GM12878 (cell line): ENCODE measurements around the gene KASH5.

Experiments used
- BACH1 ChIP-seq: fragments of 450-650 bp; IDR thresholded peaks from 2 replicates; pipeline ENCODE4 v1.6.1; 2017; ENCODE audit warnings: mild to moderate bottlenecking, borderline replicate concordance
- CHD4 ChIP-seq: fragments of 200-600 bp; sonication (generic); IDR thresholded peaks from 2 replicates; pipeline ENCODE4 v1.6.1; 2016; ENCODE audit warnings: mild to moderate bottlenecking
- EGR1 ChIP-seq, 2 experiments: IDR thresholded peaks; 1 replicate in 1 of 2; 2 replicates in 1 of 2; pipeline ENCODE4 v1.6.1; 2011 to 2012; ENCODE audit warnings: low read depth in 2 of 2, low read length in 2 of 2, borderline replicate concordance in 1 of 2, mild to moderate bottlenecking in 1 of 2, moderate library complexity in 1 of 2
- FOXM1 ChIP-seq: IDR thresholded peaks from 2 replicates; pipeline ENCODE4 v1.6.1; 2012; ENCODE audit warnings: low read depth, mild to moderate bottlenecking, inconsistent platforms, low read length, moderate library complexity
- JUND ChIP-seq: IDR thresholded peaks from 2 replicates; pipeline ENCODE4 v1.6.1; 2012; ENCODE audit warnings: low read depth, mild to moderate bottlenecking, low read length, improper control_type of control experiment, moderate library complexity
- MYC ChIP-seq: IDR thresholded peaks from 2 replicates; pipeline ENCODE4 v1.6.1; 2011; ENCODE audit warnings: mild to moderate bottlenecking, low read length, moderate library complexity, inconsistent platforms; ENCODE audit not compliant: insufficient read depth, insufficient replicate concordance, insufficient read length, severe bottlenecking
- RCOR1 ChIP-seq: conservative IDR thresholded peaks from 2 replicates; pipeline ENCODE4 v1.6.1; 2012; ENCODE audit warnings: low read depth, low read length, improper control_type of control experiment
- RFX5 ChIP-seq: IDR thresholded peaks from 2 replicates; pipeline ENCODE4 v1.6.1; 2011; ENCODE audit warnings: low read depth, low read length, improper control_type of control experiment
- SMC3 ChIP-seq: IDR thresholded peaks from 2 replicates; pipeline ENCODE4 v1.6.1; 2011; ENCODE audit warnings: low read length, improper control_type of control experiment, borderline replicate concordance
- YBX1 ChIP-seq: fragments of 450-650 bp; IDR thresholded peaks from 2 replicates; pipeline ENCODE4 v1.6.1; 2016; ENCODE audit warnings: antibody characterized with exemption
- TF ChIP-seq, protein P1 (sequence below), 3 experiments: IDR thresholded peaks in 2 of 3; conservative IDR thresholded peaks in 1 of 3; 2 replicates each; pipeline ENCODE4 v1.5.1; 2011; ENCODE audit warnings: low read depth in 3 of 3, low read length in 3 of 3, mild to moderate bottlenecking in 3 of 3, control low read depth in 2 of 3, moderate library complexity in 2 of 3, inconsistent platforms in 1 of 3, mixed read lengths in 1 of 3; ENCODE audit not compliant: control insufficient read depth in 2 of 3, insufficient read depth in 1 of 3; ENCODE audit errors: extremely low read depth in 1 of 3
- TF ChIP-seq, protein P2 (sequence below): fragments of 450-650 bp; IDR thresholded peaks from 2 replicates; pipeline ENCODE4 v1.6.1; 2016; ENCODE audit warnings: mild to moderate bottlenecking, moderate library complexity, borderline replicate concordance
- TF ChIP-seq, protein P3 (sequence below): IDR thresholded peaks from 2 replicates; pipeline ENCODE4 v1.6.1; 2012; ENCODE audit warnings: low read depth, low read length, improper control_type of control experiment

DNA sequence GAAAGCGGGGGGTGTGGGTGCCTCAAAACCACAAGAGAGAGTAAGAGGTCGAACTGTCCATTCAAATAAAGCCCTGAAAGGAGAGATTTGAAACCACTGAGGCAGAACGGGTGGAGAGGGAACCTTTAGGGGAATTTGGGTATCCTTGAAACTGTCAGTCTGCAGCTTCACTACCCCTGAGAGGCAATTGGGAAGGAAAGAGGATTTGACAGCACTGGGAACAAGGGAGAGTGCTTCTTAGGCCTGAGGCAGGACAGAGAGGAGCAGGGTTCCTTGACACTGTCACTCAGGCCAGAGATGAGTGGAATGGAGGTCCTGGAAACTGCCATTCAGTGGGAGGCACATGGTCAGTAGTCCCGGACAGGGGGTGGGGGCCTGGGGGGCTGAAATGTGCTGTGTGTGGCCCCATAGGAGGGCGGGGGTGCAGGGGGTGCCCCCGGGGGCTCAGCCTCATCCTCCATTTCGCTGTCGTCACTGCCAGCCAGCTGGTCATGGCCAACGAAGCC is 42.2 kb downstream of the KASH5 start:
- TF ChIP-seq BACH1 (no peak), EGR1 (IDR thresholded peaks at IDR 0.05; ENCODE audit: borderline replicate concordance in 1 of 2, low read depth in 2 of 2, low read length in 2 of 2) (no peak), RFX5 (no peak), SMC3 (no peak), YBX1 (no peak), RCOR1 (no peak), JUND (no peak), FOXM1 (no peak), CHD4 (no peak), MYC (no peak)
- TF ChIP-seq, protein P1, sequence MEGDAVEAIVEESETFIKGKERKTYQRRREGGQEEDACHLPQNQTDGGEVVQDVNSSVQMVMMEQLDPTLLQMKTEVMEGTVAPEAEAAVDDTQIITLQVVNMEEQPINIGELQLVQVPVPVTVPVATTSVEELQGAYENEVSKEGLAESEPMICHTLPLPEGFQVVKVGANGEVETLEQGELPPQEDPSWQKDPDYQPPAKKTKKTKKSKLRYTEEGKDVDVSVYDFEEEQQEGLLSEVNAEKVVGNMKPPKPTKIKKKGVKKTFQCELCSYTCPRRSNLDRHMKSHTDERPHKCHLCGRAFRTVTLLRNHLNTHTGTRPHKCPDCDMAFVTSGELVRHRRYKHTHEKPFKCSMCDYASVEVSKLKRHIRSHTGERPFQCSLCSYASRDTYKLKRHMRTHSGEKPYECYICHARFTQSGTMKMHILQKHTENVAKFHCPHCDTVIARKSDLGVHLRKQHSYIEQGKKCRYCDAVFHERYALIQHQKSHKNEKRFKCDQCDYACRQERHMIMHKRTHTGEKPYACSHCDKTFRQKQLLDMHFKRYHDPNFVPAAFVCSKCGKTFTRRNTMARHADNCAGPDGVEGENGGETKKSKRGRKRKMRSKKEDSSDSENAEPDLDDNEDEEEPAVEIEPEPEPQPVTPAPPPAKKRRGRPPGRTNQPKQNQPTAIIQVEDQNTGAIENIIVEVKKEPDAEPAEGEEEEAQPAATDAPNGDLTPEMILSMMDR (IDR thresholded peaks at IDR 0.05 in 2 of 3, conservative IDR thresholded peaks at IDR 0.05 in 1 of 3; ENCODE audit: control insufficient read depth in 2 of 3, extremely low read depth in 1 of 3, insufficient read depth in 1 of 3, low read depth in 3 of 3, low read length in 3 of 3) = no peak
- TF ChIP-seq, protein P2, sequence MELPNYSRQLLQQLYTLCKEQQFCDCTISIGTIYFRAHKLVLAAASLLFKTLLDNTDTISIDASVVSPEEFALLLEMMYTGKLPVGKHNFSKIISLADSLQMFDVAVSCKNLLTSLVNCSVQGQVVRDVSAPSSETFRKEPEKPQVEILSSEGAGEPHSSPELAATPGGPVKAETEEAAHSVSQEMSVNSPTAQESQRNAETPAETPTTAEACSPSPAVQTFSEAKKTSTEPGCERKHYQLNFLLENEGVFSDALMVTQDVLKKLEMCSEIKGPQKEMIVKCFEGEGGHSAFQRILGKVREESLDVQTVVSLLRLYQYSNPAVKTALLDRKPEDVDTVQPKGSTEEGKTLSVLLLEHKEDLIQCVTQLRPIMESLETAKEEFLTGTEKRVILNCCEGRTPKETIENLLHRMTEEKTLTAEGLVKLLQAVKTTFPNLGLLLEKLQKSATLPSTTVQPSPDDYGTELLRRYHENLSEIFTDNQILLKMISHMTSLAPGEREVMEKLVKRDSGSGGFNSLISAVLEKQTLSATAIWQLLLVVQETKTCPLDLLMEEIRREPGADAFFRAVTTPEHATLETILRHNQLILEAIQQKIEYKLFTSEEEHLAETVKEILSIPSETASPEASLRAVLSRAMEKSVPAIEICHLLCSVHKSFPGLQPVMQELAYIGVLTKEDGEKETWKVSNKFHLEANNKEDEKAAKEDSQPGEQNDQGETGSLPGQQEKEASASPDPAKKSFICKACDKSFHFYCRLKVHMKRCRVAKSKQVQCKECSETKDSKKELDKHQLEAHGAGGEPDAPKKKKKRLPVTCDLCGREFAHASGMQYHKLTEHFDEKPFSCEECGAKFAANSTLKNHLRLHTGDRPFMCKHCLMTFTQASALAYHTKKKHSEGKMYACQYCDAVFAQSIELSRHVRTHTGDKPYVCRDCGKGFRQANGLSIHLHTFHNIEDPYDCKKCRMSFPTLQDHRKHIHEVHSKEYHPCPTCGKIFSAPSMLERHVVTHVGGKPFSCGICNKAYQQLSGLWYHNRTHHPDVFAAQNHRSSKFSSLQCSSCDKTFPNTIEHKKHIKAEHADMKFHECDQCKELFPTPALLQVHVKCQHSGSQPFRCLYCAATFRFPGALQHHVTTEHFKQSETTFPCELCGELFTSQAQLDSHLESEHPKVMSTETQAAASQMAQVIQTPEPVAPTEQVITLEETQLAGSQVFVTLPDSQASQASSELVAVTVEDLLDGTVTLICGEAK = no peak
- TF ChIP-seq, protein P3, sequence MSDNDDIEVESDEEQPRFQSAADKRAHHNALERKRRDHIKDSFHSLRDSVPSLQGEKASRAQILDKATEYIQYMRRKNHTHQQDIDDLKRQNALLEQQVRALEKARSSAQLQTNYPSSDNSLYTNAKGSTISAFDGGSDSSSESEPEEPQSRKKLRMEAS = no peak
